IPS-18c (cell line): ENCODE results near the gene FOXO3.
"Not testable (repeated sequence)": the region's sequence is repeated elsewhere in the genome, so short reads cannot be mapped to it uniquely, and the experiment has no call there.

Source experiments
- H3K4me3 ChIP-seq: 2 replicates; pipeline ENCODE4 v1.7.0; 2013; ENCODE audit warnings: low read depth, mild to moderate bottlenecking, low read length, moderate library complexity; ENCODE audit not compliant: insufficient read depth
- H3K9me3 ChIP-seq: one replicate; pipeline ENCODE4 v1.6.1; 2013; ENCODE audit warnings: mild to moderate bottlenecking, low read length, moderate library complexity; ENCODE audit not compliant: control insufficient read depth, insufficient read depth

Gene FOXO3

DNA sequence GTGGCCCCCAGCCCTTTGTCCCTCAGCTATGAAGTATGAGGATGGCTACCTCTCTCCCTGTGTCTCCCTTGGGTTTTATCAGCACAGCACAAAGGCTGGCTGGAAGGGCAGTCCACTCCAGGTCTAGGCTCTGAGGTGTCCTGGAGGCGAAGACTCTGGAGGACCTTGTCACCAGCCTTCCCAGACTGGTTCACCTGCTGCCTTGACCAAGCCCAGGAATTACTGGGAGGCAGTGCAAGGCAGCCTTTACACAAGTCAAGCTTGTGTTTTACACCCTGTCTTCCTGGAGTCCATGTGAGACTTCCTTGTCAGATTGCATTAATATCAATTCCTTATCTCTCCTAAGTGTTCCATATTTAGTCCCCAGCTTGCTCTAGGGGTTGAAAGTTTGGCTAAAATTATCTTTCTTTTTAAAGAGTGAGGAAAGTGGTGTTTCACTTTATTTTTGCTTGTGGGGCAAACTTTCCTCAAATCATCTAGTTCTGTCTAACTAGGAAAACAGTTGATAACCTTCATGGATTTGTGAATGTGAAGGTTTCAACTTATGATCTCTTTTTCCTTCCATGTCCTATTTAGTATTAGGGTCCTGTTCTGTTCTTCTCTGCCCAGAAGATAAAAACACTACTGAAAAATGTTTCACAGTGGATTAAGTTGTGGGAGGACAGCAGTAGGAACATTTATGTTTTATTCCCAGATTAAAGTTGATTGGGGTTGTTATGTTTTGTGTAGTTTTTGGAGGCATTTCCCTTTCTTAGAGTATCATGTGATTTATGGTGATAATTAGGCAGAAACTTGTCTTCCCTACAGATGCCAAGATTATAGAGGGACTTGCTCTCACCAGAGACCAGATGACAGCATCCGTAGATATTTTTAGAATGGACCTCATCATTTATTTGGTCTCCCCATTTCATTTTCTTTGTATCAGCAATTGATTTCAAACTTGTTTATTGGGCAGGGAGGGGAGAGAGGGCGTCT, 114.8 kb downstream of the FOXO3 start:
- Histone ChIP-seq H3K9me3 (no peaks in the 10 kb centered on the region), H3K4me3 (no peak overlapping the region)

- H3K4me3 ChIP-seq: no peak overlapping the region
- H3K9me3 ChIP-seq: no peaks in the 10 kb centered on the region
Observed at GRCh38 chr6:108676555-108676954, 115.8 kb downstream of the FOXO3 start.

DNA sequence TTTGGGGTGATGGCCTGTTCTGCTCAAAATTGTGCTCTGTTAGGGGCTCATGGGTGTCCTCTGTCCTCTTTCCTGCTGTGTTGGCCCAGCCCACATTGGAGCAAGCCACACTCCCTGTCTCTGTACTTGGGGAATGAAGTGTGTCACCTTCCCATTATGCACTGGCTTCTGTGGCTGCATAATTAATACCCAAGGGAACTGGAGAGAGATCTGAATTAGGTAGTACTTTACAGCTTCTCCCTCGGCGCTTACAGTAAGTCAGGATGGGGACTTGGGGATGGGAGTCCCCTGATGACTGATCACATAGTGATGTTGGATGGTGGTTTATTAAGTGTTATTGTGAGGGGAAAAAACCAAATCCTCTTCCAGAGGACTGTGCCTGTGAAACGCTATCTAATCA, 116.6 kb downstream of the FOXO3 start:
- H3K9me3 ChIP-seq: no peaks in the 10 kb centered on the region
- no peak overlapping the region for H3K4me3 ChIP-seq

- no peaks in the 10 kb centered on the region for H3K9me3 ChIP-seq
- H3K4me3 ChIP-seq: no peak overlapping the region
Observed at GRCh38 chr6:108677894-108678293, 117.2 kb downstream of the FOXO3 start.

DNA sequence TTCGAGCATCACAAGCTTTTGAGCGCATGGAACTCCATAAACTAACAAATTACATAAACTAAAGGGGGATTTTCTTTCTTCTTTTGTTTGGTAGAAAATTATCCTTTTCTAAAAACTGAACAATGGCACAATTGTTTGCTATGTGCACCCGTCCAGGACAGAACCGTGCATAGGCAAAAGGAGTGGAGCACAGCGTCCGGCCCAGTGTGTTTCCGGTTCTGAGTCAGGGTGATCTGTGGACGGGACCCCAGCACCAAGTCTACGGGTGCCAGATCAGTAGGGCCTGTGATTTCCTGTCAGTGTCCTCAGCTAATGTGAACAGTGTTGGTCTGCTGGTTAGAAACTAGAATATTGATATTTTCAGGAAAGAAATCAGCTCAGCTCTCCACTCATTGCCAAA, 119.6 kb downstream of the FOXO3 start:
- H3K4me3 ChIP-seq, H3K9me3 ChIP-seq: not testable (repeated sequence)

GRCh38 chr6:108681721-108682120, 121.0 kb downstream of the FOXO3 start:
- H3K4me3 ChIP-seq, H3K9me3 ChIP-seq: not testable (repeated sequence)

DNA sequence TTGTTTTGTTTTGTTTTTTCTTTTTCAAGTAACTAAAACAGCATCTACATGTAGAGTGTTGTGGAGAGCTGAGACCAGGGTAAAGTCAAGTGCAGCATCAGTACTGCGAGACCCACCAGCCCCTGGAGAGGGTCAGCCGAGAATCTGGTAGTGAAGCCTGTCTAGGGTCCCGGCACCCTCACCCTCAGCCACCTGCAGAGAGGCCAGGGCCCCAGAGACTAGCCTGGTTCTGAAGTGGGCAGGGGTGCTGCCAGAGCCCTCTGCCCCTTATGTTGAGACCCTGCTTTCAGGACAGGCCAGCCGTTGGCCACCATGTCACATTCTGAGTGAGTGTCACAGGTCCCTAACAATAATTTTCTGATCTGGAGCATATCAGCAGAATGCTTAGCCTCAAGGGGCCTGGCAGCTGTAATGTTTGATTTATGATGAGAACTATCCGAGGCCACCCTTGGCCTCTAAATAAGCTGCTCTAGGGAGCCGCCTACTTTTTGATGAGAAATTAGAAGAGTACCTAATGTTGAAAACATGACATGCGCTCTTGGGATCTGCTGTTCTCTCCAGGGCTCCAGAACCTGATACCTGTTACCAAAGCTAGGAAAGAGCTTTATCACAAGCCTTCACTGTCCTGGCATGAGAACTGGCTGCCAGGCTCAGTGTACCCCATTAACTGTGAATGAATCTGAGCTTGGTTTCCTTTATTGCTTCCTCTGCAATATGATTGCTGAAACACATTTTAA, 121.8 kb downstream of the FOXO3 start:
- not testable (repeated sequence) for H3K4me3 ChIP-seq, H3K9me3 ChIP-seq

GRCh38 chr6:108683976-108684375, 123.3 kb downstream of the FOXO3 start:
- H3K9me3 ChIP-seq, H3K4me3 ChIP-seq: not testable (repeated sequence)

GRCh38 chr6:108684771-108685329, 124.1 kb downstream of the FOXO3 start:
- H3K4me3 ChIP-seq: no peak overlapping the region
- H3K9me3 ChIP-seq: peaks cover 2% of the 10 kb centered on the region

GRCh38 chr6:108685970-108686369, 125.3 kb downstream of the FOXO3 start:
- Histone ChIP-seq H3K4me3 (no peak overlapping the region), H3K9me3 (peaks cover 2% of the 10 kb centered on the region)

- H3K4me3 ChIP-seq: no peak overlapping the region
- H3K9me3 ChIP-seq: peaks cover 2% of the 10 kb centered on the region
Observed at GRCh38 chr6:108686896-108687295, 126.2 kb downstream of the FOXO3 start.

DNA sequence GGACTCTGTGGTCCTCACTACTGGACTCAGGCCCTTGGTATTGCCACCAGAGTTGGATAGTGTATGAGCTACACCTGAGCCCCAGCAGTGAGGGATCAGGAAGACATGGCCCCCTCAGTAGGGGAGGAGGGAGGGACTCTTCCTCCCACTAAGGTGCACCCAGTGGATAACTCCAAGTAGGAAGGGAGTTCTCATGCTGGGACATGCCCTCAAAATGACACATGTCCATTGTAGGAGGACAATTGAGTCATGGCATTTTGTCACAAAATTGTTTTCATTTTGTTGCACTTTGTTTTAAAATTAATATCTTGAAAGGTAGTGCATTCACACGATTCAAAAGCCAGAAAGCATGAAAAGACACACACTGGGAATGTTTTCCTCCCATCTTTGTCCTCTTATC, 127.2 kb downstream of the FOXO3 start:
- H3K9me3 ChIP-seq: peaks cover 2% of the 10 kb centered on the region
- H3K4me3 ChIP-seq: no peak overlapping the region

DNA sequence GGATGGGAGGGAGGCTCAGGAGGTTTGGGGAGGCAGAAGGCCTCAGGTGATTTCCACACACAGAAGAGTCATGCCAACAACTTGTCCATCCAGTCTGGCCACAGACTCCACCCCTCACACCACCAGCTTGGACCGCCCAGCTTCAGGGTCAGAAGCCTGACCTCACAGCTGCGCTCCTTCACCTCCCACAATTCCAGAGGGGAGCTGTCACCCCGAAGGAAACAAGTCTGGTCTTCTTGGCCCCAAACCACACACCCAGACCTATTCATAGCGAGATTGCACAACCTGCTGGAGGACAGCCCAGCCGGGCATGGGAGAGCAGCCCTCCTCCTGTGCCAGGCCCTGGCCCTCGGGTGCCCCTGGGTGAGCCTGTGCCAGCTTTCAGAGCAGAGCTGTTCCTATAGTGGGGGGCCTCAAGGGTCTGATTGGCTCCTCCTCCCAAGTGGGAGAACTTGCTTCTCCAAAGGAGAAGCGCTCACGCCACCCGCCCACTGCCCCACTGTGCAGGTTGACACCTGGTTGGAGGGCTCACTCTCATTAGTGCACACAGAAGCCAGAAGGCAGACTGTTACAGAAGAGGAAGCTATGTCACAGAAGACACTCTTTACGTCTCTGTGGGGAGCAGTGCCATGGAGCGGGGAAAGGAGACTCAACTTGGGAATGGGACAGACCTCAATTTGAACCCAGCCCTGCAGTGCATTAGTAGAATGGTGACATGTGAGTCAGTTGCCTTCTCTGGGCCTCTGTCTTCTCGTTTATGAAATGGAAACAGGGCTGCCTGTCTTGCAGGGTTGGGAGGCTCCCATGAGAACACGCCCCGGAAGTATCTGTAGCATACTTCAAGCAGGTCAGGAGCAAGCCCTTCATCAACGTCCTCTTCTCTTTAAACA, 128.8 kb downstream of the FOXO3 start:
- Histone ChIP-seq H3K9me3 (no peaks in the 10 kb centered on the region), H3K4me3 (no peak overlapping the region)

DNA sequence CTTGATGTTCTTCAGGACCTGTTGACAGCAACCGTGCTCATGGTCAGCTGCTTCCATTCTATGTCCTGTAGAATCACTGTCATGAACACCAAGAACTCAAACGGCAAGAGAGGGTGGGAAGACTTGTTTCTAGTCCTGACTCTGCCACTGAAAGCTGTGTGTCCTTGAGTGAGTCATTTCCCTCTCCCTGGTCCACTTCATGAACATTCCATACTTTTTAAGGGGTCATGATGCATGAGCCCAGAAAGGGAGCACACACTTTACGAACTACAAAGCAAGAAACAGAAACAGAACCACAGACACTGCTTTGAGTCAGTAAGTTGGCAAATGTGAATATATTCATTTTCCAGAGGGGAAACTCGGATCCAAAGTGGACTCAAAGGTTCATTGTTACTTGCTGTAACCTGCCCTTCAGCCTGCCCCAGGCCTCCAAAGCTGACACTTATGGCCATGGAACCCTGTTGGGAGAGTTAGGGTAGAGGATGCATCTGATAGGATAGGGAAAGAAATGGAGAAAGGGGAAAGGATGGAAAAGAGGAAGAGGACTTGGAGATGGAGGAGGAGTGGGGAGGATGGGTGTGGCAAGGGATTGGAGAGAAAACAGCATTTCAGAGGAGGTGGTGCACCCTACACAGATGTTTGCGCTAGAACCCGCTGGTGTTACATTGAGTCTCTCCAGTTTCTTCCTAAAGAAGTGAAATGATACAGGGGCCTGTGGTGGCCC, 129.8 kb downstream of the FOXO3 start:
- H3K9me3 ChIP-seq: no peaks in the 10 kb centered on the region

DNA sequence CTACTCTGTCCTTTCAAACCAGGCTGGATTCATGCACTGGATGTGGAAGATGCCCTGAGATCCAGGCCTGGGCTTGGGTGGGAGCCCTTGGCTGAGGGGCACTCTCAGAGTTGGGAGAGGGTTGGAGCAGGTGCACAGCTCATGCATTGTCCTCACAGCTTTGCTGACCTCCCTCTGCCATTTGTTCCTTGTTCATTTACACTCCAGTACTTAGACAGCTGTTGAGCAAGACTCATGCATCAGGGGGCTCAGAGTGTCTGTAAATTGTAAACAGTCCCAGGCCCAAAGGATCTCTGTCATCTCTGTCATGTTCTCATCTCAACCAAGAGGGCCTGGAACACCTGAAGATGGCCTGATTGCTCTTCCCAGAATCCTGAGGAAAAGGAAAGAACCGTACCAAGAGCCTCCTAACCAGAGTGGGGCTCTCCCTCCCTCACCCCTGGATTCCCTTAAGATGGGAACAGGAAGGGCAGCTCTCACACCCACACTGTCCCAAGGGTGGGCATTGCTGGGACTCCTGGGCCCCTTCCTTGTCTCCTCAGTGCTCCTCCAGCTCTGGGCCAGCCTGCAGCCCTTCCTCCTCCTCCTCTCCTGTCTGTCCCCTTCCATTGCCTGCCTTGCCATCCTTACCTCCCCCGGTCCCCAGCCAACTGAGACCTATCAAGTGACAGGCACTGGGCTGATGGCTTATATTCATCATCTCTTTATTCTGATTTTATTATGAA, 132.9 kb downstream of the FOXO3 start:
- Histone ChIP-seq H3K9me3 (no peaks in the 10 kb centered on the region), H3K4me3 (no peak overlapping the region)

More for the DNA sequence above, 129.8 kb downstream of the FOXO3 start:
- H3K4me3 ChIP-seq: no peak overlapping the region

- no peak overlapping the region for H3K4me3 ChIP-seq
- H3K9me3 ChIP-seq: no peaks in the 10 kb centered on the region
Observed at GRCh38 chr6:108694816-108695215, 134.1 kb downstream of the FOXO3 start.
